B cell (primary cell): ENCODE data around the gene LMX1B. TPM values are rescaled to one million over a fixed set of nuclear protein-coding genes. Genes with fewer than 3 reads are reported as not detected.

Source experiments
- ATAC-seq: fragments of 200-7000 bp; cut with Tn5 transposase; one replicate; pipeline ENCODE4 v1.10.0; 2021; ENCODE audit warnings: low read depth, mild to moderate bottlenecking, moderate number of reproducible peaks, moderate library complexity
- CTCF ChIA-PET: fragments of 350-600 bp; sonication (Branson Sonifier 250); formaldehyde crosslinking; loops from one replicate; lab custom pipeline; 2021; ENCODE audit warnings: antibody characterized with exemption, inconsistent platforms; lab: Charles Lee
- POLR2A ChIA-PET: fragments of 350-600 bp; sonication (Branson Sonifier 250); formaldehyde crosslinking; loops from one replicate; lab custom pipeline; 2021; ENCODE audit warnings: antibody characterized with exemption; lab: Charles Lee
- DNase-seq: peaks from one replicate; pipeline ENCODE4 v3.0.0; 2013
- H2AFZ ChIP-seq: 2 replicates; pipeline ENCODE4 v1.6.1; 2012; ENCODE audit warnings: mild to moderate bottlenecking, low read depth, low read length; ENCODE audit not compliant: insufficient read depth, poor library complexity, severe bottlenecking
- H3K27ac ChIP-seq, 2 donors: 1 replicate in 1 of 2; 2 replicates in 1 of 2; pipeline ENCODE4 v1.5.1; 2012 to 2013; ENCODE audit warnings: low read length in 2 of 2, mild to moderate bottlenecking in 2 of 2, moderate library complexity in 1 of 2
- H3K27me3 ChIP-seq, 4 experiments: fragments of 200-600 bp in 1 of 4; sonication (generic) in 1 of 4; replicated peaks in 1 of 4; 1 replicate in 2 of 4; 2 replicates in 2 of 4; pipeline versions ENCODE4 v1.6.1 to v1.7.0; 2013 to 2016; ENCODE audit warnings: low read length in 3 of 4, mild to moderate bottlenecking in 2 of 4, mixed read lengths in 1 of 4, moderate library complexity in 1 of 4; ENCODE audit not compliant: insufficient read depth in 4 of 4, control insufficient read depth in 3 of 4; ENCODE audit errors: control extremely low read depth in 1 of 4
- H3K36me3 ChIP-seq, 2 experiments: replicated peaks in 1 of 2; 1 replicate in 1 of 2; 2 replicates in 1 of 2; pipeline versions ENCODE4 v1.6.1 to v1.7.1; 2013; ENCODE audit warnings: low read length in 1 of 2; ENCODE audit not compliant: insufficient read depth in 2 of 2, control insufficient read depth in 1 of 2; ENCODE audit errors: control extremely low read depth in 1 of 2, extremely low read depth in 1 of 2
- H3K4me1 ChIP-seq, 2 donors: fragments of 200-600 bp in 1 of 2; sonication (generic) in 1 of 2; 1 replicate in 1 of 2; 2 replicates in 1 of 2; pipeline versions ENCODE4 v1.5.1 to v1.6.1; 2013 to 2017; ENCODE audit warnings: low read length in 2 of 2; ENCODE audit not compliant: control insufficient read depth in 2 of 2, insufficient read depth in 2 of 2
- H3K4me2 ChIP-seq: replicated peaks from 2 replicates; pipeline ENCODE3; 2012; ENCODE audit warnings: mild to moderate bottlenecking, low read depth, low read length; ENCODE audit not compliant: poor library complexity, severe bottlenecking
- H3K4me3 ChIP-seq, 5 experiments: fragments of 200-600 bp in 1 of 5; sonication (generic) in 1 of 5; 1 replicate in 3 of 5; 2 replicates in 2 of 5; pipeline versions ENCODE4 v1.5.1 to v1.7.0; 2011 to 2016; ENCODE audit warnings: low read length in 4 of 5, mild to moderate bottlenecking in 4 of 5, low read depth in 2 of 5, control low read depth in 1 of 5, moderate library complexity in 1 of 5; ENCODE audit not compliant: insufficient read depth in 1 of 5; ENCODE audit errors: control extremely low read depth in 1 of 5, extremely low read depth in 1 of 5
- H3K79me2 ChIP-seq: fragments of 200-600 bp; sonication (generic); one replicate; pipeline ENCODE4 v1.6.0; 2016; ENCODE audit warnings: low read length; ENCODE audit not compliant: control insufficient read depth, insufficient read depth
- H3K9ac ChIP-seq: fragments of 200-600 bp; sonication (generic); 2 replicates; pipeline ENCODE4 v1.6.1; 2017; ENCODE audit warnings: mild to moderate bottlenecking, low read length, moderate library complexity
- H3K9me3 ChIP-seq, 3 donors: one replicate each; pipeline versions ENCODE4 v1.6.1 to v1.7.1; 2013; ENCODE audit warnings: low read length in 2 of 3; ENCODE audit not compliant: control insufficient read depth in 2 of 3, insufficient read depth in 1 of 3; ENCODE audit errors: control extremely low read depth in 1 of 3
- H4K20me1 ChIP-seq: 2 replicates; pipeline ENCODE4 v1.6.0; 2012; ENCODE audit warnings: mild to moderate bottlenecking, low read length; ENCODE audit not compliant: insufficient read depth, control insufficient read depth, poor library complexity, severe bottlenecking
- H3K27ac Mint-ChIP-seq: one replicate; pipeline ENCODE4 v1.8.0; 2021; ENCODE audit warnings: mixed read lengths
- H3K27me3 Mint-ChIP-seq: one replicate; pipeline ENCODE4 v1.8.0; 2021; ENCODE audit warnings: mixed read lengths
- H3K4me1 Mint-ChIP-seq: one replicate; pipeline ENCODE4 v1.8.0; 2021; ENCODE audit warnings: mixed read lengths
- H3K4me3 Mint-ChIP-seq: one replicate; pipeline ENCODE4 v1.8.0; 2021; ENCODE audit warnings: mixed read lengths
- H3K9me3 Mint-ChIP-seq: one replicate; pipeline ENCODE4 v1.8.0; 2022; ENCODE audit warnings: mixed read lengths; ENCODE audit not compliant: insufficient read depth
- EZH2 ChIP-seq: IDR thresholded peaks from 2 replicates; pipeline ENCODE4 v1.6.1; 2012; ENCODE audit warnings: borderline replicate concordance, low read depth, mild to moderate bottlenecking, moderate library complexity, low read length; ENCODE audit not compliant: insufficient read depth, poor library complexity, severe bottlenecking
- WGBS: methylation state at CpG from one replicate; pipeline ENCODE4 v1.1.5; 2013; ENCODE audit warnings: missing lambda C conversion rate; ENCODE audit not compliant: insufficient coverage; 5-methylcytosine and 5-hydroxymethylcytosine counted together
- intact Hi-C: fragments of 100-400 bp; cut with micrococcal nuclease; formaldehyde crosslinking; loops from one replicate; pipeline ENCODE4 v1.10.0; 2022
- polyA plus RNA-seq: library from polyadenylated mRNA; depleted of rRNA; stranded (reverse); fragments of >200 nt; gene quantifications from 2 replicates; pipeline ENCODE4 v1.2.3, GENCODE V29; 2012
- total RNA-seq, 2 donors: library from RNA; stranded (reverse); fragments of 120-200 nt in 1 of 2; gene quantifications; 1 replicate in 1 of 2; 2 replicates in 1 of 2; pipeline versions ENCODE4 v1.2.3 to v1.2.4, GENCODE V29; 2013 to 2022
- TF ChIP-seq, protein P1 (sequence below): fragments of 200-600 bp; IDR thresholded peaks from one replicate; pipeline ENCODE4 v1.8.0; 2022; ENCODE audit warnings: antibody characterized with exemption, mild to moderate bottlenecking

LMX1B gene
- total and polyA plus RNA-seq, 2 donors (not counting 1 experiment from before 2014, with no cell fraction given), result not detected

DNA sequence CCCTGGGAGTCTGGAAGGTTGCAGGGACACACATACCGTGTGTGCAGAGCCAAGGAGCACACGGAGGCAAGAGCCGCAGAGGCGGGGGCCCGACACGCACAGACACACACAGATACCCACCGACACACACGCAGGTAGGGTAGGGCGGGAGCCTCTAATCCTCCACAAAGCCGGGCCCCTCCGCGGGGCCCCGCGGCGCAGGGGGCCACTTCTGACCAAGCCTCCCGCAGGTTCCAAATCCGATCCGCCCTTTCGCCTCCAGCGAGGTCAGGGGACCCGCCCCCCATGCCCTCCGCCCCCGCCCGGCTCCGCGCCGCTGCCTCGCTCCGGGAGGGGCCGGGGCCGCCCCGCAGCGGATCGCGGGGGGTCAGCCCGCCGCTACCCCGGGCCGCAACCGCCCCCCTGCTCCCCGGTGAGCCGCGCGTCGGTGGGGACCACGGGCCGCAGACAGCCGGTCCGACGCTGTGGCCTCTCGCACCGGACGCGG, 1.4 kb upstream of the LMX1B start:
- Histone ChIP-seq H3K9ac (peak overlapping the region; percentile 14), H2AFZ (peak overlapping the region; percentile 25), H3K27me3 (peaks cover 0 to 77% (median 49%) of the 10 kb centered on the region in 4 experiments), H3K79me2 (no peaks in the 10 kb centered on the region), H3K27ac (no peak overlapping the region), H3K4me2 (peak overlapping the region; percentile 69), H4K20me1 (no peaks in the 10 kb centered on the region), H3K4me1 (peaks cover 35 to 48% of the 10 kb centered on the region in 2 donors), H3K4me3 (peak overlapping the region in 3 of 5 experiments; percentile 25 to 52 (median 36)), H3K9me3 (peaks cover 0 to 28% (median 0%) of the 10 kb centered on the region in 3 donors), H3K36me3 (no peaks in the 10 kb centered on the region)
- Mint-ChIP-seq H3K27ac (peak overlapping the region; percentile 0), H3K9me3 (no peaks in the 10 kb centered on the region), H3K4me3 (peak overlapping the region; percentile 81), H3K4me1 (peaks cover 35% of the 10 kb centered on the region), H3K27me3 (peaks cover 58% of the 10 kb centered on the region)
- WGBS, result 2% methylated on average over 50 of the region's 54 CpGs
- TF ChIP-seq, protein P1, sequence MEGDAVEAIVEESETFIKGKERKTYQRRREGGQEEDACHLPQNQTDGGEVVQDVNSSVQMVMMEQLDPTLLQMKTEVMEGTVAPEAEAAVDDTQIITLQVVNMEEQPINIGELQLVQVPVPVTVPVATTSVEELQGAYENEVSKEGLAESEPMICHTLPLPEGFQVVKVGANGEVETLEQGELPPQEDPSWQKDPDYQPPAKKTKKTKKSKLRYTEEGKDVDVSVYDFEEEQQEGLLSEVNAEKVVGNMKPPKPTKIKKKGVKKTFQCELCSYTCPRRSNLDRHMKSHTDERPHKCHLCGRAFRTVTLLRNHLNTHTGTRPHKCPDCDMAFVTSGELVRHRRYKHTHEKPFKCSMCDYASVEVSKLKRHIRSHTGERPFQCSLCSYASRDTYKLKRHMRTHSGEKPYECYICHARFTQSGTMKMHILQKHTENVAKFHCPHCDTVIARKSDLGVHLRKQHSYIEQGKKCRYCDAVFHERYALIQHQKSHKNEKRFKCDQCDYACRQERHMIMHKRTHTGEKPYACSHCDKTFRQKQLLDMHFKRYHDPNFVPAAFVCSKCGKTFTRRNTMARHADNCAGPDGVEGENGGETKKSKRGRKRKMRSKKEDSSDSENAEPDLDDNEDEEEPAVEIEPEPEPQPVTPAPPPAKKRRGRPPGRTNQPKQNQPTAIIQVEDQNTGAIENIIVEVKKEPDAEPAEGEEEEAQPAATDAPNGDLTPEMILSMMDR, result no peak
- ChIA-PET CTCF (interaction anchor here (0.7 to 1.7 kb wide), 2 partner anchors 20 to 169 kb away, joined by 3 to 5 read pairs; no protein-coding TSS in a partner anchor), POLR2A (no interaction called here)
- no peak for DNase-seq
- intact Hi-C loops, result no loop called here
- ATAC-seq, result no peak

DNA sequence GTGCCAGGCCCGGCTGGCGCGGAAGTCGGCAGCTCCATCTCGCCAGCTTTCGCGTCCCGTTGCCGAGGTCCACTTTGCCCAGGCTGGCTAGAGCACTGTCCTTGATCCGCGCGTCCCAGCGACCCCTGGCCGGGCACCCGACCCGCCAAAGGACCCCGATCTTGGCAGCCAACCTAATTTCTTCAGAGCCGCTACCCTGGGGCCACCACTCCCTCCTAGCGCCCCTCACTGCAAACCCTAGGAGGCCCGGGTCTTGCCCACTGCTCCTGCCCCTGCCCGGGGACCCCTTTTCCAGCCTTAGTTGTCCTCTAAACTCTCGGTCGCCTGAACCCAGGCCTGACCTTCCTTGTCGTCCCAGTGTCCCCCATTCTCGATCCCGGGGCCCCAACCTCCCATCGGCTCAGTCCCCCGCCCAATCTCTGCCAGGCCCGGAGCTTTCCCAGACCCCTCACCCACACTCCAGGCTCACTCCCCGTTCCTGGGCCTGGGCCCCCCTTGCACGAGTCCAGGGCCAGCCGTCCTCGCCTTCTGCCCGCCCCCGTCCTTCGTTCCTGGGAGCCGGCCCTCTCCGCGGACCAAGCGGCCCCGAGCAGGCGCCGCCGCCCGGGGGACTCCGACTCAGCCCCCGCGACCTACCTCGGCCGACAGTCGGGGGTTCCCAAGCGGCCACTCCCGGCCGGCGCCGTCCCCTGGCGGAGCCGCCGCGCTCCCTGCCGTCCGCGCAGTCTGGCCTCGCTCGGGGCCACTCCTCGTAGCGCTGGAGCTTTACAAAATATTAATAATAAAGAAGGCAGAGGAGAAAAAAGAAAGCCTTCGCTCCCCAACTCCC, 701 bp upstream of the LMX1B start:
- Histone ChIP-seq H3K4me2 (peak overlapping the region; percentile 69), H3K79me2 (no peaks in the 10 kb centered on the region), H3K9ac (peak overlapping the region; percentile 14), H2AFZ (peak overlapping the region; percentile 42), H3K9me3 (peaks cover 0 to 28% (median 0%) of the 10 kb centered on the region in 3 donors), H3K27me3 (peaks cover 0 to 83% (median 53%) of the 10 kb centered on the region in 4 experiments), H3K4me3 (peak overlapping the region in 3 of 5 experiments; percentile 32 to 52 (median 36)), H3K27ac (no peak overlapping the region), H4K20me1 (no peaks in the 10 kb centered on the region), H3K4me1 (peaks cover 37 to 48% of the 10 kb centered on the region in 2 donors), H3K36me3 (no peaks in the 10 kb centered on the region)
- ATAC-seq (no peak), DNase-seq (peak; percentile 48)
- Mint-ChIP-seq H3K27me3 (peaks cover 56% of the 10 kb centered on the region), H3K4me1 (peaks cover 34% of the 10 kb centered on the region), H3K9me3 (no peaks in the 10 kb centered on the region), H3K4me3 (peak overlapping the region; percentile 81), H3K27ac (peak overlapping the region; percentile 61)
- WGBS, result 6% methylated on average over 53 of the region's 68 CpGs
- POLR2A ChIA-PET, result no interaction called here
- intact Hi-C loops, result no loop called here
- CTCF ChIA-PET, result interaction anchor here (1.7 kb wide), 1 partner anchor 169 kb away, joined by 5 read pairs; no protein-coding TSS in a partner anchor
- TF ChIP-seq, protein P1, result no peak
- TF ChIP-seq EZH2, result peak; percentile 55
